AG10803 (cell line): Measurements from ENCODE around the gene GPR146.
A peak's percentile ranks its signal among the peaks of the same experiment; 100 is the strongest.

Experiments used
- DNase-seq: peaks from one replicate; pipeline ENCODE4 v3.0.0; 2010; ENCODE audit warnings: low read depth
- H3K4me3 ChIP-seq: 2 replicates; pipeline ENCODE4 v1.5.1; 2011; ENCODE audit warnings: mild to moderate bottlenecking, low read length, control low read depth
- TF ChIP-seq, protein P1 (sequence below): conservative IDR thresholded peaks from 2 replicates; pipeline ENCODE4 v1.5.1; 2011; ENCODE audit warnings: mild to moderate bottlenecking, low read length, control low read depth, inconsistent platforms

Gene GPR146

DNA sequence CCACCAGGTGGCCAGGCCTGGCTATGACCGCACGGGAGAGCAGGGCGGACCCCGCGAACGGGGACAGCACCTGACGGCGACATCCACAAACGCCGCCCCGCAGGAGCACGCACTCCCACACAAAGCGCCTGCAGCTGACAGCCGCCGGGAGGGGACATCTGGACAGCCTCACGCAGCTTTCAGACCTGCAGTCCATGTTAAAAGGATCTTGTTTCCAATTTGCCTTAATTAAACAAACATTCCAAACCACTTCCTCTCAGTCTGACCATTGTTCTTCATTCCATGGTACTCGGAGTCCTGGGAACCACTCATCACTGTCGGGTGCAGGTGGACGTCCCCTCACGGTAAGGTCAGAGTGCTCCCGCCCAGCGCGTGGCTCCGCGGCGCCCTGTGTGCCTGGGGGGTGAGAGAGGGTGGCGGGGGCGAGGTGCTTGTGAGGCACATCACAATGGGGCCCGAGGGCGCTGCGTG, 37.6 kb downstream of the GPR146 start:
- TF ChIP-seq, protein P1, sequence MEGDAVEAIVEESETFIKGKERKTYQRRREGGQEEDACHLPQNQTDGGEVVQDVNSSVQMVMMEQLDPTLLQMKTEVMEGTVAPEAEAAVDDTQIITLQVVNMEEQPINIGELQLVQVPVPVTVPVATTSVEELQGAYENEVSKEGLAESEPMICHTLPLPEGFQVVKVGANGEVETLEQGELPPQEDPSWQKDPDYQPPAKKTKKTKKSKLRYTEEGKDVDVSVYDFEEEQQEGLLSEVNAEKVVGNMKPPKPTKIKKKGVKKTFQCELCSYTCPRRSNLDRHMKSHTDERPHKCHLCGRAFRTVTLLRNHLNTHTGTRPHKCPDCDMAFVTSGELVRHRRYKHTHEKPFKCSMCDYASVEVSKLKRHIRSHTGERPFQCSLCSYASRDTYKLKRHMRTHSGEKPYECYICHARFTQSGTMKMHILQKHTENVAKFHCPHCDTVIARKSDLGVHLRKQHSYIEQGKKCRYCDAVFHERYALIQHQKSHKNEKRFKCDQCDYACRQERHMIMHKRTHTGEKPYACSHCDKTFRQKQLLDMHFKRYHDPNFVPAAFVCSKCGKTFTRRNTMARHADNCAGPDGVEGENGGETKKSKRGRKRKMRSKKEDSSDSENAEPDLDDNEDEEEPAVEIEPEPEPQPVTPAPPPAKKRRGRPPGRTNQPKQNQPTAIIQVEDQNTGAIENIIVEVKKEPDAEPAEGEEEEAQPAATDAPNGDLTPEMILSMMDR = no peak
- no peak for DNase-seq
- no peak overlapping the region for H3K4me3 ChIP-seq

DNA sequence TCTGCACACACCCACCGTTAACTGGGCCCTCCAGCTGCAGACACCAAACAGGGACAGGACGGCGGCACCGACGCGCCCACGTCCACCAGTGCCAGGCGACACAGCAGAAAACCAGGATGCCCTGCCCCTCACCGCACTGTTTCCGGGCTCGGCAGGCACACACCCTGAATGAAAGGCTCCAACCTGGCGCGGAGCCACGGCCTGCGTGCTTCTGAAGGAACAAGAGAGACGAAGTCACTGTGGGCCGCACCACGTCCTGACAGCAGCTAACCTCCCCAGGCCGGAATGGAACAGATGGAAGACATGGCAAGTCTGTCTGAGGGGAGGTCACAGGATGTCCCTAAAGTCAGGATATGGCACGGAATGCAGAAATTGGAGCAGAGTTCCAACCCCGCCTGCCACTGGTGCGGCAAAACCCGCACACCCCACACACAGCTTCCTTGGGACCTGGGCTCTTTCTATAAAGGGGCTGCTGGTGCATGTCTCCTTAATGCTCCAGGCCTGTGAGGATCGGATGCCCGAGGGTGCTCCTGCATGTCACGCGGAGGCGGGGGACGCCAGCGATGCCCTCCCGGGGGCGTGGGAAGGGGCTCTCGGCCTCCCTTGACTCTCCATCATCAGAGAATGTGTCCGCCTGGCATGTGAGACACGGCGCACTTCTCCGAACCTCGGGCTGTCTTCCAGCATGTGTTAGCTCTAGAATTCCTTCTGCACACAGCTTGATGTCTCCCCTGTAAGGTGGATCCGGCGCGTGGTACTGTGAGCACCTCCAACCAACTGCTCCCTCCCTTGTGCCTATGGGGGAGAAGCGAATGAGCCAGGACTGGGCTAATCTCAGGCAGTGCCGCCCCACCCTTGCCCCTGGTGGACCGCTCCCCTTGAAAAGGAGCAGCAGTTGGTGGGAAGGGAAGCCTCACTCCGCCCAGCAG, 39.6 kb downstream of the GPR146 start:
- TF ChIP-seq, protein P1 = no peak
- H3K4me3 ChIP-seq = no peak overlapping the region
- no peak for DNase-seq

- TF ChIP-seq, protein P1 = no peak
- DNase-seq = no peak
- H3K4me3 ChIP-seq = no peak overlapping the region
Measured at GRCh38 chr7:1085266-1085665, 40.9 kb downstream of the GPR146 start.

- DNase-seq = peak; percentile 45
- no peak overlapping the region for H3K4me3 ChIP-seq
- TF ChIP-seq, protein P1 = no peak
Measured at GRCh38 chr7:1085910-1086421, 41.6 kb downstream of the GPR146 start.

DNA sequence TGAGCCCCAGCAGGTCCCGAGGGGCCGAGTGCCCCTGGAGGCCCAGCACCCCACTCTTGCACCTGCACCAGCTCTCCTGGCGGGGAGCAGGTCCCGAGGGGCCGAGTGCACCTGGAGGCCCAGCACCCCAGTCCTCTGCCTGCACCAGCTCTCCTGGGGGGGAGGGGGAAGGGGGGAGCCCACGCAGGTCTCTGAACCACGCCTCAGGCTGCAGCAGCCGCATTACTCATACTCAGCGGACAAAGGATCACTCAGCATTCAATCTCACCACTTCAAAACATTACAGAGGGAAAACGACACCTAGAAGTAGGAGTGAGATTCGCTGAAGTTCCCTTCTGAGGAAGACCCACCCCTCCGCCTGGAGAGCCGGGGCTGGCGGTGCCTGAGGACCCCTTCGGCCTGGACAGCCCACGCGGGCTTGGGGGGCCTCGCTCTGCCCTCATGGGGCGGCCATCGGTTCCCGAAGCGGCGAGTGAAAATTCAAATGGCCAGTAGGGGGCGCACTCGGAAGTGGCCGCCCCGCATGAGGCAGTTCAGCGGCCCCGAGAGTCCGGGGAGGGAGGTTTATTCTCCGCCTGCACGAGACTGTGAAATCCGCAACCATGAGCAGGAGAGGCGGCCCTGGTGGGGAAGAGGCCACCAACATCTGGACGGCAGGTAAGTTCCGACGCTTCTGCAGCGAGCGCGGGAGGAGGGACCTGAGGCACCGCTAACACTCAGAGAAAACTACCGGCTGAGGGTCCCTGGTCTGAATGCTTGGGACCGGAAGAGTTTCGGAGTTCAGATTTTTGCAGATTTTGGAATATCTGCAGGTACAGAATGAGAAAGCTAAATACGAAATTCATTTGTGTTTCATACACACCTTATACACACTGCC, 42.5 kb downstream of the GPR146 start:
- H3K4me3 ChIP-seq = peak overlapping the region; percentile 65
- TF ChIP-seq, protein P1 = peak; percentile 62

DNA sequence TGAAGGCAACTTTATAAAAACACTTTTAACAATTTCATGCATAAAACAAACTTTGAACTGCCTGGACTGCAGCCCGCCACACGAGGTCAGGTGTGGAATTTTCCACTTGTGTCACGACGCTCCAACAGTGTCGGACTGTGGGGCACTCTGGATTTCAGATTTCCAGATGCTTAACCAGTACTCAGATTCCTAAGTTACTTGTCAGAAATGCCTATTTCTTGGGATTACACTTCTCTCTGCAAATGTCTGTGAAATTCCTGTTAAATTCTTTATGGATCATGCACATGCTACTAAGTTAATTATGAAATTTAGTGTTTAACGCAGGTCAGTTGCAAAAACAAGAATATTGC, 43.1 kb downstream of the GPR146 start:
- peak; percentile 88 for DNase-seq
- TF ChIP-seq, protein P1 = no peak
- peak overlapping the region; percentile 66 for H3K4me3 ChIP-seq

More for the DNA sequence above, 42.5 kb downstream of the GPR146 start:
- peak; percentile 58 for DNase-seq
